Upper lobe of right lung (tissue), 1 donor: ENCODE measurements around the gene C1QA. TPM values are rescaled to one million over a fixed set of nuclear protein-coding genes. Genes with fewer than 3 reads are reported as not detected.

ENCODE experiments used
- ATAC-seq: fragments of 200-7000 bp; cut with Tn5 transposase; one replicate; pipeline ENCODE4 v1.9.1; 2020; ENCODE audit warnings: mild to moderate bottlenecking, moderate library complexity
- DNase-seq: peaks from one replicate; pipeline ENCODE4 v3.0.0-alpha.2; 2020
- H3K27ac ChIP-seq: fragments of 200-600 bp; one replicate; pipeline ENCODE4 v1.8.0; 2022
- H3K27me3 ChIP-seq: fragments of 200-600 bp; one replicate; pipeline ENCODE4 v1.8.0; 2022; ENCODE audit warnings: mild to moderate bottlenecking
- H3K36me3 ChIP-seq: fragments of 200-600 bp; one replicate; pipeline ENCODE4 v1.8.0; 2022
- H3K4me1 ChIP-seq: fragments of 200-600 bp; one replicate; pipeline ENCODE4 v1.8.0; 2022
- H3K4me3 ChIP-seq: fragments of 200-600 bp; one replicate; pipeline ENCODE4 v1.8.0; 2022; ENCODE audit warnings: mild to moderate bottlenecking
- H3K9me3 ChIP-seq: fragments of 200-600 bp; one replicate; pipeline ENCODE4 v1.8.0; 2022
- intact Hi-C: fragments of 100-400 bp; cut with DNase I; formaldehyde crosslinking; loops from one replicate; pipeline ENCODE4 v1.11.0; 2022
- total RNA-seq: library from RNA; stranded (reverse); fragmentation: NEBNext Ultra II Directional; extraction: Animal tissue kit (Norgen Biotek cat#: 25700); gene quantifications from one replicate; pipeline ENCODE4 v1.2.1, GENCODE V29; 2021
- TF ChIP-seq, protein P1 (sequence below): fragments of 200-600 bp; IDR thresholded peaks from one replicate; pipeline ENCODE4 v1.8.0; 2022; ENCODE audit warnings: antibody characterized with exemption
- donor health status: DM: no; HTN: yes; CAD: no; lungs with severe emphysema.

The C1QA gene
- total RNA-seq, 1 donor from 2014 or later = 521 TPM

DNA sequence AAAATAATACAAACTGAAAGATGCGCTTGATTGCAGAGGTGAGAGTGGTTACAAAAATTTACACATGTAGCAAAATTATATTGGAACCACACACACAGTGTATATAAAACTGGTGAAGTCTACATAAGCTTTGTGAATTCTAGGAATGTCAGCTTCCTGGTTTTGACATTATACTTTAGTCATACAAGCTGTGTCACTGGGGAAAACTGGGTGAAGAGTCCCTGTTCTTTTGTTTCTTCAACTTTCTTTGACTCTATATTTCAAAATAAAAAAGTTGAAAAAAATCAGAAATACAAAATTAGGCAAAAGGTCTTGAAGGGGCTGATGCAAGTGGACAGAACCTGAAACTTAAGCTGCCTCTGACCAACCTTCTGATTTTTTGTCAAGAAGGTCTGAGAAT is 10.0 kb downstream of the C1QA start:
- ATAC-seq (no peak), DNase-seq (no peak)
- peaks cover 4% of the 10 kb centered on the region for H3K4me1 ChIP-seq
- H3K9me3 ChIP-seq = no peaks in the 10 kb centered on the region
- H3K4me3 ChIP-seq = no peak overlapping the region
- TF ChIP-seq, protein P1, sequence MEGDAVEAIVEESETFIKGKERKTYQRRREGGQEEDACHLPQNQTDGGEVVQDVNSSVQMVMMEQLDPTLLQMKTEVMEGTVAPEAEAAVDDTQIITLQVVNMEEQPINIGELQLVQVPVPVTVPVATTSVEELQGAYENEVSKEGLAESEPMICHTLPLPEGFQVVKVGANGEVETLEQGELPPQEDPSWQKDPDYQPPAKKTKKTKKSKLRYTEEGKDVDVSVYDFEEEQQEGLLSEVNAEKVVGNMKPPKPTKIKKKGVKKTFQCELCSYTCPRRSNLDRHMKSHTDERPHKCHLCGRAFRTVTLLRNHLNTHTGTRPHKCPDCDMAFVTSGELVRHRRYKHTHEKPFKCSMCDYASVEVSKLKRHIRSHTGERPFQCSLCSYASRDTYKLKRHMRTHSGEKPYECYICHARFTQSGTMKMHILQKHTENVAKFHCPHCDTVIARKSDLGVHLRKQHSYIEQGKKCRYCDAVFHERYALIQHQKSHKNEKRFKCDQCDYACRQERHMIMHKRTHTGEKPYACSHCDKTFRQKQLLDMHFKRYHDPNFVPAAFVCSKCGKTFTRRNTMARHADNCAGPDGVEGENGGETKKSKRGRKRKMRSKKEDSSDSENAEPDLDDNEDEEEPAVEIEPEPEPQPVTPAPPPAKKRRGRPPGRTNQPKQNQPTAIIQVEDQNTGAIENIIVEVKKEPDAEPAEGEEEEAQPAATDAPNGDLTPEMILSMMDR = no peak
- no peaks in the 10 kb centered on the region for H3K36me3 ChIP-seq
- intact Hi-C loops = no loop called here
- peaks cover 9% of the 10 kb centered on the region for H3K27me3 ChIP-seq
- peak overlapping the region; percentile 63 for H3K27ac ChIP-seq

DNA sequence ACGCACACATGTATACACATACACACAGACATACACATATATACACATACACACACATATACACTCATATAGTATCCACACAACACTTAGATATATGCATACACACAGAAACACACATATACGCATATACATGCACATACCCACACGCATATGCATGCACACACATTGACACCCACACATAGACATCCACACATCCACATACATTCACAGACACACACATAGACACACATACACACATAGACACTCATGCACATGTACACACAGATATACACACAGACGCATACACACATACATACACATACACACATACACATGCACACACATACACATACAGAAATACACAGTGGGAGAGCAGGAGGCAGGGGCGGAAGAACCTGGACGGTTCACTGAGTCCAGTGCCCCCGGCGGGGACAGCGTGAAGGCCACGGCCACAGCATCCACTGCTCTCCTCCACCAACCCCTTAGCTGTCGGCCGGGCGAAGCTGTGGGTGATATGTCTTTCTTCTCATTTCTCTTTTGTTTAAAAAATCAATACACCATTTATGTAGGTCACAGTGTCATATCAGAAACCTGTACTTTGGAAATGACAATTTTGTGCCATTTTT is 13.8 kb downstream of the C1QA start:
- no peaks in the 10 kb centered on the region for H3K36me3 ChIP-seq
- DNase-seq (no peak), ATAC-seq (no peak)
- TF ChIP-seq, protein P1 = no peak
- H3K9me3 ChIP-seq = no peaks in the 10 kb centered on the region
- H3K4me3 ChIP-seq = no peak overlapping the region
- intact Hi-C loops = no loop called here
- H3K27me3 ChIP-seq = no peaks in the 10 kb centered on the region
- H3K4me1 ChIP-seq = no peaks in the 10 kb centered on the region
- H3K27ac ChIP-seq = no peak overlapping the region

DNA sequence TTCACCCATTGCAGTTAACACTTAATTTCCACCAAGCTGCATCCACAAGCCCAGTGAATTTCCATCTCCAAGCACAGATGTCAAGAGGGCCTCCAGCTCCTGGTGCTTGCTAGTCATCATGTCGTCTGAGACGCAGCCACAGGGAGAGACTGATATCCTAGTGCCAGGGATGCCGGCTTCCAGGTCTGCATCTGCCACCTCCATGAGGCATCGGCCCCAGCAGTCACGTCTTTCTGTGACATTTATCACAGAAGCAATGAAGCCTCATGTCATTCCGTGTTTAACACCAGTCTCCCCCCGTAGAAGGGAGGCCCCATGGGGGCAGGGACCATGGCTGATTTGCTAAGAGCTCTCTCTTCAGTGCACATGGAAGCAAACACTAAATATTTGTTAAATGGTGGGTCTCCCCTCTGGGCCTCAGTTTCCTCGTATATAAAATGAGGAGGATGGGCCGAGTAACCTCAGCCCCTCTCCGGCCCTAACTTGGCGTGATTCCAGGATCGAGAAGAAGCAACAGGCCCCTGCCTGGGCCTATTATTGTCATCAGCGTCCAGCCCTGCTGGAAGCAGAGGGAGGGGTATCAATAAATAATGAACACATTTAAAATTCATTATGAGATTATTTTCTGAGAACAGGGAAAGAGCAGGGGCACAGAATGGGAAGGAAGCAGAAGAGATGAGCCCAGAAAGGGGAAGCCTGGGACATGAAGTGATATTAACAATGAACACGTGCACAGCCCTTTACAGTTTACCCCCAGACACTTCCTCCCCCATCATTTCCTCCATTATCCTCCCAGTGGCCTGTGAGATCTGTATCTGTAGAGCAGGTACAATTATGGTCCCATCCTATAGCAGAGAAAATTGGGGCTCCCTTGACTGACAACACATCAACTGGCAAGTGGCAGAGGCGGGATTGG is 15.8 kb downstream of the C1QA start:
- Histone ChIP-seq H3K4me1 (no peaks in the 10 kb centered on the region), H3K9me3 (no peaks in the 10 kb centered on the region), H3K27ac (peak overlapping the region; percentile 6), H3K4me3 (no peak overlapping the region), H3K27me3 (no peaks in the 10 kb centered on the region), H3K36me3 (no peaks in the 10 kb centered on the region)
- no peak for DNase-seq
- intact Hi-C loops = no loop called here
- TF ChIP-seq, protein P1 = no peak
- peak; percentile 64 for ATAC-seq

DNA sequence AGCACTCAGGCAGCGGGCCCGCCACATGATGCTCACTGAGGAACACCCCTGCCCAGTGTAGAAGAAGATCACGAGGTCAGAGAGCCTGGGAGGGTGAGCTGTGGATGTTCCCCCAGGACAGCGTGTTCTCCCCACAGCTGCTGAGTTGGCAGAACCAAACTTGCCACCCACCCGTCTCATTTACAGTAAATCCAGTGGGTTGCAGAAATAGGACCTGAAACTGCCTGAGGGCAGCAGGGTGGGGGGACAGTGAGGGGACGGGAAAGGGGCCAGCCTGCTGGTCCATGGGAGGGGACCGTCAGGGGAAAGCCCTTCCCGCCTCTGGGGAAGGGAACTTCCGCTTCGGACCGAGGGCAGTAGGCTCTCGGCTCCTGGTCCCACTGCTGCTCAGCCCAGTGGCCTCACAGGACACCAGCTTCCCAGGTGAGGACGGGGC is 16.5 kb downstream of the C1QA start, which contains the start of gene C1QB:
Gene C1QB (plus strand): TSS at position 356 of the 436 bp plus-strand sequence. CDS start 6,227 bp downstream, outside the sequence.
- TF ChIP-seq, protein P1 = no peak
- Histone ChIP-seq H3K27me3 (no peaks in the 10 kb centered on the region), H3K27ac (peak within 1 kb of the TSS; percentile 58), H3K4me1 (no peaks in the 10 kb centered on the region), H3K9me3 (no peaks in the 10 kb centered on the region), H3K4me3 (peak within 1 kb of the TSS; percentile 44), H3K36me3 (no peaks in the 10 kb centered on the region)
- peak; percentile 84 for DNase-seq
- intact Hi-C loops = no loop called here
- peak; percentile 90 for ATAC-seq

DNA sequence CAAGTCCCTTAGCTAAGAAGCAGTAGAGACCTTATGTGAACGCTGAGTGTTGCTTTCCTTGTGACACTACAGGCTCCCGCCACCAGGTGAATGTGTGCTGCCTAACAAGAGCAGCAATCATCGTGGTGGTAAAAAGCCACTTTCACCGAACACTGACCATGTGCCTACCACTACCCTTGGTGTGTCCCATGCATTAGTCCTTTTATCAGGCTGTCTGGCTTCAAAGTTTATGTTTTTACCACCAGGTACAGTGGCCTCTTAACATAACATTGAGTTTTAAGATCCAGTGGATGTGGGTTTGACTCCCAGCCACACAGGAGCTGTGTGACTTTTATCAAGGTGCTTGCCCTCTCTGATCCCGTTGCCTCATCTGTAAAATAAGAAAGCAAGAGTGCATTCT is 18.3 kb downstream of the C1QA start:
- ATAC-seq (no peak), DNase-seq (no peak)
- Histone ChIP-seq H3K36me3 (no peaks in the 10 kb centered on the region), H3K27ac (no peak overlapping the region), H3K27me3 (no peaks in the 10 kb centered on the region), H3K4me3 (peak overlapping the region; percentile 44), H3K4me1 (no peaks in the 10 kb centered on the region), H3K9me3 (no peaks in the 10 kb centered on the region)
- intact Hi-C loops = no loop called here
- TF ChIP-seq, protein P1 = no peak
